Nephron (organoid): ENCODE results near the gene LMTK2.
A peak's percentile ranks its signal among the peaks of the same experiment; 100 is the strongest.

Experiments used
- H3K27ac Mint-ChIP-seq, 3 experiments: 2 replicates each; pipeline ENCODE4 v1.8.0; 2020; ENCODE audit warnings: mixed read lengths in 3 of 3, mild to moderate bottlenecking in 2 of 3, moderate library complexity in 1 of 3
- H3K27me3 Mint-ChIP-seq: 2 replicates; pipeline ENCODE4 v1.8.0; 2021; ENCODE audit warnings: low read depth, mild to moderate bottlenecking, moderate library complexity, mixed read lengths
- H3K36me3 Mint-ChIP-seq: 2 replicates; pipeline ENCODE4 v1.8.0; 2020; ENCODE audit warnings: low read depth, mixed read lengths
- H3K4me1 Mint-ChIP-seq: 2 replicates; pipeline ENCODE4 v1.8.0; 2020; ENCODE audit warnings: mixed read lengths
- H3K4me3 Mint-ChIP-seq, 3 experiments: 2 replicates each; pipeline ENCODE4 v1.8.0; 2020; ENCODE audit warnings: mild to moderate bottlenecking in 3 of 3, mixed read lengths in 3 of 3, moderate library complexity in 2 of 3
- H3K9me3 Mint-ChIP-seq: 2 replicates; pipeline ENCODE4 v1.8.0; 2020; ENCODE audit warnings: mixed read lengths
- TF ChIP-seq, protein P1 (sequence below), 3 experiments: fragments of 200-600 bp; sonication (generic); IDR thresholded peaks; one replicate each; pipeline ENCODE4 v1.5.0; 2021; ENCODE audit warnings: antibody characterized with exemption in 3 of 3; ENCODE audit not compliant: unreplicated experiment in 3 of 3

LMTK2 gene

GRCh38 chr7:98091061-98091460, 15.6 kb upstream of the LMTK2 start:
- no peak overlapping the region for H3K4me3 Mint-ChIP-seq
- H3K9me3 Mint-ChIP-seq = peaks cover 16% of the 10 kb centered on the region
- no peak overlapping the region for H3K27ac Mint-ChIP-seq
- TF ChIP-seq, protein P1, sequence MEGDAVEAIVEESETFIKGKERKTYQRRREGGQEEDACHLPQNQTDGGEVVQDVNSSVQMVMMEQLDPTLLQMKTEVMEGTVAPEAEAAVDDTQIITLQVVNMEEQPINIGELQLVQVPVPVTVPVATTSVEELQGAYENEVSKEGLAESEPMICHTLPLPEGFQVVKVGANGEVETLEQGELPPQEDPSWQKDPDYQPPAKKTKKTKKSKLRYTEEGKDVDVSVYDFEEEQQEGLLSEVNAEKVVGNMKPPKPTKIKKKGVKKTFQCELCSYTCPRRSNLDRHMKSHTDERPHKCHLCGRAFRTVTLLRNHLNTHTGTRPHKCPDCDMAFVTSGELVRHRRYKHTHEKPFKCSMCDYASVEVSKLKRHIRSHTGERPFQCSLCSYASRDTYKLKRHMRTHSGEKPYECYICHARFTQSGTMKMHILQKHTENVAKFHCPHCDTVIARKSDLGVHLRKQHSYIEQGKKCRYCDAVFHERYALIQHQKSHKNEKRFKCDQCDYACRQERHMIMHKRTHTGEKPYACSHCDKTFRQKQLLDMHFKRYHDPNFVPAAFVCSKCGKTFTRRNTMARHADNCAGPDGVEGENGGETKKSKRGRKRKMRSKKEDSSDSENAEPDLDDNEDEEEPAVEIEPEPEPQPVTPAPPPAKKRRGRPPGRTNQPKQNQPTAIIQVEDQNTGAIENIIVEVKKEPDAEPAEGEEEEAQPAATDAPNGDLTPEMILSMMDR (IDR thresholded peaks at IDR 0.05; ENCODE audit: unreplicated experiment in 3 of 3) = no peak
- no peaks in the 10 kb centered on the region for H3K36me3 Mint-ChIP-seq
- H3K27me3 Mint-ChIP-seq = no peaks in the 10 kb centered on the region
- no peaks in the 10 kb centered on the region for H3K4me1 Mint-ChIP-seq

DNA sequence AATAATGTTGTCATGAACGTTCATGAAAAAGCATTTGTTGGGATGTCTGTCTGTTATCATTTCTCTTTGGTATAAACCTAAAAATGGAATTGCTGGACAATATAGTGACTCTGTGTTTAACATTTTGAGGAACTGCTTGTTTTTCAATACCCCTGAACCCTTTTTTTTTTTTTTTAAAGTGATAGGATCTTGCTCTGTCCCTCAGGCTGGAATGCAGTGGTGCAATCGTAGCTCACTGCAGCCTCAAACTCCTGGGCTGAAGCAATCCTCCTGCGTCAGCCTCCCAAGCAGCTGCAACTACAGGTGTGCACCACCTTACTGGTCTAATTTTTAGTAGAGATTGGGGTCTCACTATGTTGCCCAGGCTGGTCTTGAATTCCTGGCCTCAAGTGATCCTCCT, 15.1 kb upstream of the LMTK2 start:
- no peaks in the 10 kb centered on the region for H3K36me3 Mint-ChIP-seq
- TF ChIP-seq, protein P1 (IDR thresholded peaks at IDR 0.05; ENCODE audit: unreplicated experiment in 3 of 3) = no peak
- no peak overlapping the region for H3K4me3 Mint-ChIP-seq
- H3K27ac Mint-ChIP-seq = no peak overlapping the region
- H3K27me3 Mint-ChIP-seq = no peaks in the 10 kb centered on the region
- H3K9me3 Mint-ChIP-seq = peaks cover 19% of the 10 kb centered on the region
- H3K4me1 Mint-ChIP-seq = no peaks in the 10 kb centered on the region

DNA sequence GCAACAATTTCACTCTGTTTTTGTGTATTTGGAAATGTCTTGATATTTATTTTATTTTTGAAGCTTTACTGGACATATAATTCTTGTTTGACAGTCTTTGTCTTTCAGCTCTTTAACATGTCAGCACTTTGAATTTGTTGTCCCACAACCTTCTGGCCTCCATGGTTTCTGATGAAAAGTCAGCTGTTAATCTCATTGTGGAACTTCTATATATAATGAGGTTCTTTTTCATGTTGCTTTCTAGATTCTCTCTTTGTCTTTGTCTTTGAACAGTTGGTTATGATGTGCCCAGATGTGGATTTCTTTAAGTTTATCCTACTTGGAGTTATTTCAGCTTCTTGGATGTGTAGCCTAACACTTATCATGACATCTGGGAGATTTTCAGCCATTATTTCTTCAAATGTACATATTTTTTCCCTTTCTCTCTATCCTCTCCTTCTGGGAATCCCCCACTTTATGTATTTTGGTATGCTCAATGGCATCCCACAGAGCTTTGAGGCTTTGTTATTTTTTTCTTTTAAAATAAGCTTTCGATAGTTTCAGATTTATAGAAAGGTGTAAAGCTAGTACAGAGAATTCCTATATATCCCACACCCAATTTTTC, 9.5 kb upstream of the LMTK2 start:
- H3K27ac Mint-ChIP-seq = no peak overlapping the region
- no peaks in the 10 kb centered on the region for H3K4me1 Mint-ChIP-seq
- H3K36me3 Mint-ChIP-seq = no peaks in the 10 kb centered on the region
- H3K4me3 Mint-ChIP-seq = no peak overlapping the region
- TF ChIP-seq, protein P1 (IDR thresholded peaks at IDR 0.05; ENCODE audit: unreplicated experiment in 3 of 3) = no peak
- H3K9me3 Mint-ChIP-seq = peaks cover 60% of the 10 kb centered on the region
- no peaks in the 10 kb centered on the region for H3K27me3 Mint-ChIP-seq

DNA sequence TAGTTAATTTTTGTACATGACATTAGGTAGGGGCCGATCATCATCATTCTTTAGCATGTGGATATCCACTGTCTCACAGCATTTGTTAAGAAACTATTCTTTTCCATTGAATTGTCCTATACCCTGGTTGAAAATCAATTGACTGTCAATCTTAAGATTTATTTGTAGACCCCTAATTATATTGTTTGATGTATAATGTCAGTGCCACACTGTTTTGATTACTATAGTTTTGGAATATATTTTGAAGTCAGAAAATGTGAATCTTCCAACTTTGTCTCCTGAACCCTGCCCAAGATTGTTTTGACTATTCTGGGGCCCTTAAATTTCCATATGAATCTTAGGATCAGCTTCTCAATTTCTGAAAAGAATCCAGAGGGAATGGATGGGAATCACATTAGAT, 6.6 kb upstream of the LMTK2 start:
- Mint-ChIP-seq H3K9me3 (peaks cover 49% of the 10 kb centered on the region), H3K36me3 (no peaks in the 10 kb centered on the region), H3K27ac (no peak overlapping the region), H3K4me3 (no peak overlapping the region), H3K4me1 (no peaks in the 10 kb centered on the region), H3K27me3 (no peaks in the 10 kb centered on the region)
- TF ChIP-seq, protein P1 (IDR thresholded peaks at IDR 0.05; ENCODE audit: unreplicated experiment in 3 of 3) = no peak

DNA sequence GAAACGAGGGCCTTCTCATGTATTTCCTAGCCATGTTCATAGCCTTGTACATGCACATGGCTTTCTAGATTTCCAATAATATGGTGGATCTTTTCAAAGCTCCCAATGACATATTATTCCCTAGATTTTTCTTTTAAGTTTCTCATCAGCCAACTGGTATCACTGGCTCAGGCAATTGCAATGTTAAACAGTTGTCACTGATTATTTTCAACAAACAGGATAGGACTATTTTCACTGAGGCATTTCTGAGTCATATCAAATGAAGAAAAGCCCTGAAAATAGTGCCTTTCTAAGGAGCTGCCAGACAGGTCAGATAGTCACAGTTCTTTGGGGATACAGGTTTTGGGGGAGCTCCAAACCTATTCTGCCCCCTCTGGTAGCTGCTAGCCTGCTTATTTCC, 4.5 kb upstream of the LMTK2 start:
- H3K36me3 Mint-ChIP-seq = no peaks in the 10 kb centered on the region
- H3K4me3 Mint-ChIP-seq = no peak overlapping the region
- TF ChIP-seq, protein P1 (IDR thresholded peaks at IDR 0.05; ENCODE audit: unreplicated experiment in 3 of 3) = no peak
- no peaks in the 10 kb centered on the region for H3K27me3 Mint-ChIP-seq
- H3K27ac Mint-ChIP-seq = no peak overlapping the region
- H3K4me1 Mint-ChIP-seq = no peaks in the 10 kb centered on the region
- H3K9me3 Mint-ChIP-seq = peaks cover 35% of the 10 kb centered on the region

GRCh38 chr7:98105942-98106544, 619 bp upstream of the LMTK2 start:
- Mint-ChIP-seq H3K27me3 (no peaks in the 10 kb centered on the region), H3K4me3 (peak overlapping the region; percentile 86 to 97 (median 96)), H3K27ac (peak overlapping the region in 2 of 3 experiments; percentile 25 to 43), H3K4me1 (peaks cover 21% of the 10 kb centered on the region), H3K36me3 (no peaks in the 10 kb centered on the region), H3K9me3 (peaks cover 7% of the 10 kb centered on the region)
- TF ChIP-seq, protein P1 (IDR thresholded peaks at IDR 0.05; ENCODE audit: unreplicated experiment in 3 of 3) = no peak
